Prostate gland (tissue), 2 donors: ENCODE results near the gene DIPK1B.

ENCODE experiments used
- CTCF ChIP-seq, 4 experiments: fragments of 200-600 bp in 2 of 4; fragments of 450-650 bp in 2 of 4; sonication (generic) in 2 of 4; IDR thresholded peaks; 1 replicate in 3 of 4; 2 replicates in 1 of 4; pipeline ENCODE4 v1.5.1; 2016 to 2019; ENCODE audit warnings: antibody characterized with exemption in 4 of 4, mild to moderate bottlenecking in 2 of 4, moderate library complexity in 2 of 4
- POLR2A ChIP-seq: fragments of 450-650 bp; IDR thresholded peaks from one replicate; pipeline ENCODE4 v1.6.1; 2016; ENCODE audit warnings: antibody characterized with exemption, mild to moderate bottlenecking
- POLR2AphosphoS5 ChIP-seq: sonication (generic); formaldehyde crosslinking; IDR thresholded peaks from one replicate; pipeline ENCODE4 v1.6.1; 2017; ENCODE audit warnings: antibody characterized with exemption

DNA sequence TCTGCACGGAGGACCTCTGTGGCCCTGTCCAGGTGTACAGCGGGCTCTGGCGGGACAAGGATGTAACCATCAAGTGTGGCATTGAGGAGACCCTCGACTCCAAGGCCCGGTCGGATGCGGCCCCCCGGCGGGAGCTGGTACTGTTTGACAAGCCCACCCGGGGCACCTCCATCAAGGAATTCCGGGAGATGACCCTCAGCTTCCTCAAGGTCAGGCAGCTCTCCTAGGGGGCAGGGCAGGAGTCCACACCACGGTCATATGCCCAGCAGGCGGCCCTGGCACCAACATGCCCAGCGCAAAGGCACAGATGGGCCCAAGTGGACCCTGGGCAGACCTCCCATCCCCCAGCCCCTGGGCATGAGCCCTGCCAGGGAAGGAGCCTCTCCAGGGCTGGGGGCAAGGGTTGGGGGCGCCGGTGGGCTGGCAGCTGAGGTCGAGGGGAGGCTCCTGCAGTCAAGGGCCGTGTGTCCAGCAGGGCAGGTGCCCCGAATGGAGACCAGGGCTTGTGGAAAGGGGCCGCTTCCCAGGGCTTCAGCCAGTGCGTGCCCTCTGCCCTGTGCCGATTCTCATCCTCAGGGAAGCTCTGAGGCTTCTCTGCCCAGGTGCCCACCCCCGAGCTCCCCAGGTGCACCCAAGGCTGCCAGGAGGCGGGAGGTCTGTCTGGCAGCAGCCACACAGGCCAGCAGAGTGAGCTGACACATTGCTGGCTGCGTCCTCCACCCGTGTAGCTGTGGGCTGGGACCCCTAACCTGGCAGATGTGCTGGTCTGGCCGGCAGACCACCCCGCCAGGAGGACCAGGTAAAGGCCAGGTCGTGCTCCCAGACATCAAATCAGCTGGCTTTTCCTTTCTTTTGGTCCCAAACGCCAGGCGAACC lies 10.0 kb downstream of the DIPK1B start:
- TF ChIP-seq CTCF (IDR thresholded peaks at IDR 0.05): no peak
- TF ChIP-seq POLR2A: no peak
- no peak for TF ChIP-seq POLR2AphosphoS5
